ENCODE results near the gene DENND10.
"Not testable (repeated sequence)": the region's sequence is repeated elsewhere in the genome, so short reads cannot be mapped to it uniquely, and the experiment has no call there.

Gene DENND10

DNA sequence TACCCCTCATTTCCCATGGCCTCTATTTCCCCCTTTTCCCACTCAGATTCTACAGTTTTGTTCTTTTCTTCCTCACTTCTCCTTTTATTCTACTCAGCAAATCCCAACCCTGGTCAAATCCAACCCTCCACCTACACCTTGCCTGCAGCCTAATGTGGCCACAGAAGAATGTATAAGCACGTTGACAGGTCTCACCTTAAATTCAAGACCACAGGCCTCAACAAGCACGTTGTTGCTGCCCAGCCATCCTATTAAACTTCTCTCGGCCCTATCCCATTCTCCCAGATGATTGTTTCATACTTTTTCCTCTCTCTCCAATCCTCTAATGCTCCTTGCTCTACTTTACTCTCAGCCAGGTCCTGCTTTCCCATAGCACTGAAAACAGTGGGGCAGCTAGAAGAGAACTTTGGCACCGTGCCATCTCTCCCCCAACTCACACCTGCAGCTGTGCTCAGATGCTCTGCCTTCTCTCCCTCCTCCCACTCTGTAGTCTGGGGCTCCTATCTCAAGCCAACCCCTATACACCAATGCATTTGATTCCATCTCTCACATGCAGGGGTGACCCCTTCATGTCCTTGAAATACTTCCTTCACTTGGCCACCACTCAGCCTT lies 16.5 kb upstream of the DENND10 start:
- TF ChIP-seq CTCF (IDR thresholded peaks at IDR 0.05; ENCODE audit: low read depth, low read length) = no peak
- DNase-seq (ENCODE audit: extremely low read depth, low read depth) = no peak

GRCh38 chr10:119090026-119090795 lies 13.7 kb upstream of the DENND10 start:
- no peak for DNase-seq (ENCODE audit: extremely low read depth, low read depth)
- TF ChIP-seq CTCF (IDR thresholded peaks at IDR 0.05; ENCODE audit: low read depth, low read length) = no peak

GRCh38 chr10:119090968-119091367 lies 12.9 kb upstream of the DENND10 start:
- DNase-seq (ENCODE audit: extremely low read depth, low read depth) = peak; percentile 52
- TF ChIP-seq CTCF (IDR thresholded peaks at IDR 0.05; ENCODE audit: low read depth, low read length) = no peak

DNA sequence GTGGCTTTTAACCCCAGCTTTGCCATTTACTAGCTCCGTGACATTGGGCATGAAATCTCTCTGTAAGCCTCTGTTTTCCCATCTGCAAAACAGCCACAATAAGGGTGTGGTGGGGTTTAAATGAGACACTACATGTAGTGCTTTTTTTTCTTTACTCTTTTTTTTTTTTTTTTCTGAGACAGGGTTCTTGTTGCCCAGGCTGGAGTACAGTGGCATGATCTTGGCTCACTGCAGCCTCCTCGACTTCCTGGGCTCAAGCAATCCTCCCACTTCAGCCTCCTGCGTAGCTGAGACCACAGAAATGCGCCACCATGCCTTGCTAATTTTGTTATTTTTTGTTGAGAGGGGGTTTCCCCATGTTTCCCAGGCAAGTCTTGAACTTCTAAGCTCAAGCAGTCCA lies 8.3 kb upstream of the DENND10 start:
- TF ChIP-seq CTCF (IDR thresholded peaks at IDR 0.05; ENCODE audit: low read depth, low read length) = no peak
- DNase-seq (ENCODE audit: extremely low read depth, low read depth) = no peak

DNA sequence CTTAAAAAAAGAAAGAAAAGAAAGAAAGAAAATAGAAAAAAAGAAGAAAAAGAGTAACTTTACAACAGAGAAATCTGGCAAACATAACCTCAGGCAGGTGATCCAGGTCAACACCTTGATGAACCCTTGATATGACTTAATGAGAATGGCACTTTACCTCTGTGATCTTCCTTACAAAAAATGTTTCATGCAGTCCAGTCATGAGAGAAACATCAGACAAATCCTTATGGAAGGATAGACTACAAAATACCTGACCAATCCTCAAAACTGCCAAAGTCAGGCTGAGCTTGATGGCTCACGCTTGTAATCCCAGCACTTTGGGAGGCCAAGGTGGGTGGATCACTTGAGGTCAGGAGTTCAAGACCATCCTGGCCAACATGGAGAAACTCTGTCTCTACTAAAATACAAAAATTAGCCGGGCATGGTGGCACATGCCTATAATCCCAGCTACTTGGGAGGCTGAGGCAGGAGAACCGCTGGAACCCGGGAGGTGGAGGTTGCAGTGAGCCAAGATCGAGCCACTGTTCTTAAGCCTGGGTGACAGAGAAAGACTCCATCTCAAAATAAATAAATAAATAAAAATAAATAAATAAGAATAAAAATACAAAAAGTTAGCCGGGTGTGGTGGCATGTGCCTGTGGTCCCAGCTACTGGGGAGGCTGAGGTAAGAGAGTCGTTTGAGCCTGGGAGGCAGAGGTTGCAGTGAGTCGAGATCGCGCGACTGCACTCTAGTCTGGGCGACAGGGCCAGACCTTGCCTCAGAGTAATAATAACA lies 7.1 kb upstream of the DENND10 start:
- not testable (repeated sequence) for DNase-seq (ENCODE audit: extremely low read depth, low read depth)

GRCh38 chr10:119098576-119098975 lies 5.3 kb upstream of the DENND10 start:
- no peak for DNase-seq (ENCODE audit: extremely low read depth, low read depth)
- TF ChIP-seq CTCF (IDR thresholded peaks at IDR 0.05; ENCODE audit: low read depth, low read length) = no peak

DNA sequence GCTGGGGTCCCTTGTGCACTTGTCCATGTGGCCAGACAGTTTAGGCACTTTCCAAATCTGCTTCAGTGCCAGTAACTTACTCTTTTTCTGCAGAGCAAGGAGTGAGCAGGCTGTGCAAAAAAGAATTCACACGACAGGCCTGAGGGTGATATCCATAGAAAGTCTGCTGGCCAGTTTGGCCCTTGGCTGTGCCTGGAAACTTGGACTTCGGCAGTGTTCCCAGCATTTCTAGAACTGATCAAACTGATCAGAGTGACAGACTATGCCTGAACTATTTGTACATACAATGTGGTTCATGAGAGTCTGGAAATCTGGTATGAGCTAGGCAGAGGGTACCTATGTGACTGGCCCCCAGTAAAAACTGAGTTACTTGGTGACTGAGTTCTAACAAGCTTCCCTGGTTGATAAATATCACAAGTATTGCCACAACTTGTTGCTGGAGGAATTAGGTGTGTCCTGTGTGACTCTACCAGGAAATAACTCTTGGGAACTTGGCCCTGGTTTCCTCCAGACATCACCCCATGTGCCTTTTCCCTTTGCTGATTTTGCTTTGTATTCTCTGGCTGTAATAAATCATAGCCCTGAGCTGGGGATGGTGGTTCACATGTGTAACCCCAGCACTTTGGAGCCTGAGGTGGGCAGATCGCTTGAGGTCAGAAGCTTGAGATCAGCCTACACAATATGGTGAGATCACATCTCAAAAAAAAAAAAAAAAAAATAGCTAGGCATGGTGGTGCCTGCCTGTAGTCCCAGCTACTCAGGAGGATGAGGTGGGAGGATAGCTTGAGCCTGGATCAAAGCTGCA lies 3.3 kb upstream of the DENND10 start:
- TF ChIP-seq CTCF (IDR thresholded peaks at IDR 0.05; ENCODE audit: low read depth, low read length) = no peak
- DNase-seq (ENCODE audit: extremely low read depth, low read depth) = no peak

Measured in AG09319 (cell line).